Calu3 (cell line): Measurements from ENCODE around the gene RFPL3. TPM values are rescaled to one million over a fixed set of nuclear protein-coding genes. Genes with fewer than 3 reads are reported as not detected.

Source experiments
- BruUV-seq: library from RNA; stranded (reverse); fragments of 400-500 nt; replicated peaks from 2 replicates; lab custom pipeline; 2021; lab: Mats Ljungman, UMichigan
- CTCF ChIA-PET: fragments of 300-600 bp; sonication (Branson Sonifier 250); formaldehyde crosslinking; loops from one replicate; lab custom pipeline; 2022; ENCODE audit warnings: antibody characterized with exemption; lab: Charles Lee
- DNase-seq: peaks from one replicate; pipeline ENCODE4 v3.0.0; 2022
- H3K27ac Mint-ChIP-seq: one replicate; pipeline ENCODE4 v1.8.0; 2022; ENCODE audit warnings: mixed read lengths; ENCODE audit not compliant: unreplicated experiment
- H3K27me3 Mint-ChIP-seq: one replicate; pipeline ENCODE4 v1.8.0; 2022; ENCODE audit warnings: mixed read lengths; ENCODE audit not compliant: unreplicated experiment
- H3K36me3 Mint-ChIP-seq: one replicate; pipeline ENCODE4 v1.8.0; 2022; ENCODE audit warnings: mild to moderate bottlenecking, moderate library complexity, mixed read lengths; ENCODE audit not compliant: insufficient read depth, unreplicated experiment
- H3K4me1 Mint-ChIP-seq: one replicate; pipeline ENCODE4 v1.8.0; 2022; ENCODE audit warnings: mild to moderate bottlenecking, low read depth, mixed read lengths; ENCODE audit not compliant: unreplicated experiment
- H3K4me3 Mint-ChIP-seq: one replicate; pipeline ENCODE4 v1.8.0; 2022; ENCODE audit warnings: mild to moderate bottlenecking, low read depth, moderate library complexity, mixed read lengths; ENCODE audit not compliant: unreplicated experiment
- H3K9me3 Mint-ChIP-seq: one replicate; pipeline ENCODE4 v1.8.0; 2022; ENCODE audit warnings: low read depth, mixed read lengths; ENCODE audit not compliant: unreplicated experiment
- CTCF ChIP-seq: fragments of 200-600 bp; IDR thresholded peaks from one replicate; pipeline ENCODE4 v1.8.0; 2022; ENCODE audit warnings: antibody characterized with exemption; ENCODE audit not compliant: unreplicated experiment
- intact Hi-C: fragments of 100-400 bp; cut with micrococcal nuclease; formaldehyde crosslinking; loops from one replicate; pipeline ENCODE4 v1.10.0; 2022; ENCODE audit not compliant: unreplicated experiment
- total RNA-seq: library from RNA; stranded (reverse); gene quantifications from 2 replicates; pipeline ENCODE4 v1.2.3, GENCODE V29; 2022

The RFPL3 gene
- total RNA-seq, 1 experiment from 2014 or later, result not detected

- TF ChIP-seq CTCF, result no peak
- Mint-ChIP-seq H3K4me1 (no peaks in the 10 kb centered on the region), H3K27ac (no peak overlapping the region), H3K27me3 (peaks cover 82% of the 10 kb centered on the region), H3K9me3 (no peaks in the 10 kb centered on the region), H3K4me3 (no peak overlapping the region), H3K36me3 (no peaks in the 10 kb centered on the region)
- intact Hi-C loops, result no loop called here
- no peak for DNase-seq
- CTCF ChIA-PET, result no interaction called here
- no TSS peak for BruUV-seq
These were observed 17.3 kb upstream of the RFPL3 start for GRCh38 chr22:32340411-32340810.

- H3K27ac Mint-ChIP-seq, result no peak overlapping the region
- no peak for TF ChIP-seq CTCF
- DNase-seq, result no peak
- CTCF ChIA-PET, result no interaction called here
- H3K27me3 Mint-ChIP-seq, result peaks cover 78% of the 10 kb centered on the region
- no peak overlapping the region for H3K4me3 Mint-ChIP-seq
- no peaks in the 10 kb centered on the region for H3K9me3 Mint-ChIP-seq
- BruUV-seq, result no TSS peak
- intact Hi-C loops, result no loop called here
- no peaks in the 10 kb centered on the region for H3K4me1 Mint-ChIP-seq
- H3K36me3 Mint-ChIP-seq, result no peaks in the 10 kb centered on the region
These were observed 16.4 kb upstream of the RFPL3 start for GRCh38 chr22:32341122-32341740.

GRCh38 chr22:32342977-32343376 lies 14.7 kb upstream of the RFPL3 start:
- no TSS peak for BruUV-seq
- CTCF ChIA-PET, result no interaction called here
- H3K4me3 Mint-ChIP-seq, result no peak overlapping the region
- intact Hi-C loops, result no loop called here
- no peaks in the 10 kb centered on the region for H3K4me1 Mint-ChIP-seq
- no peak for DNase-seq
- TF ChIP-seq CTCF, result no peak
- peaks cover 66% of the 10 kb centered on the region for H3K27me3 Mint-ChIP-seq
- H3K9me3 Mint-ChIP-seq, result no peaks in the 10 kb centered on the region
- no peaks in the 10 kb centered on the region for H3K36me3 Mint-ChIP-seq
- no peak overlapping the region for H3K27ac Mint-ChIP-seq

GRCh38 chr22:32343941-32344340 lies 13.7 kb upstream of the RFPL3 start:
- Mint-ChIP-seq H3K9me3 (no peaks in the 10 kb centered on the region), H3K36me3 (no peaks in the 10 kb centered on the region), H3K27me3 (peaks cover 56% of the 10 kb centered on the region), H3K4me3 (no peak overlapping the region), H3K27ac (no peak overlapping the region), H3K4me1 (no peaks in the 10 kb centered on the region)
- BruUV-seq, result no TSS peak
- no peak for DNase-seq
- TF ChIP-seq CTCF, result no peak
- intact Hi-C loops, result no loop called here
- CTCF ChIA-PET, result no interaction called here
